ENCODE measurements around the gene STX18. TPM values are rescaled to one million over a fixed set of nuclear protein-coding genes. Genes with fewer than 3 reads are reported as not detected.
"Not testable (repeated sequence)": the region's sequence is repeated elsewhere in the genome, so short reads cannot be mapped to it uniquely, and the experiment has no call there.

The STX18 gene
- total RNA-seq, 1 experiment from 2014 or later, result 18.5 TPM

- CTCF ChIA-PET; H3K4me3 ChIP-seq (replicated peaks in 1 of 2; ENCODE audit: low read depth in 1 of 2, low read length in 2 of 2); POLR2A ChIA-PET: not testable (repeated sequence)
These were observed 8.3 kb upstream of the STX18 start for GRCh38 chr4:4550161-4550560.

GRCh38 chr4:4549534-4549933, 7.7 kb upstream of the STX18 start:
- Histone ChIP-seq H3K27ac (ENCODE audit: low read depth, low read length) (no peak overlapping the region), H3K9me3 (ENCODE audit: control insufficient read depth in 1 of 2, insufficient read depth in 1 of 2, low read depth in 1 of 2, low read length in 2 of 2) (no peaks in the 10 kb centered on the region), H3K4me2 (ENCODE audit: low read length) (0 out of 2 replicates have a peak overlapping the region, but pooled peaks have one; percentile 3), H2AFZ (ENCODE audit: low read depth, low read length, poor library complexity, severe bottlenecking) (no peak overlapping the region), H3K36me3 (ENCODE audit: control insufficient read depth in 1 of 2, insufficient read depth in 2 of 2, low read length in 2 of 2) (peaks cover 0 to 4% of the 10 kb centered on the region in 2 experiments; a peak in 1 of 4 replicates), H3K4me3 (replicated peaks in 1 of 2; ENCODE audit: low read depth in 1 of 2, low read length in 2 of 2) (no peak overlapping the region), H3K4me1 (ENCODE audit: control insufficient read depth in 1 of 2, insufficient read depth in 2 of 2, low read length in 2 of 2) (peaks cover 0 to 9% of the 10 kb centered on the region in 2 experiments; a peak in 1 of 4 replicates), H3K9ac (ENCODE audit: low read length) (no peak overlapping the region), H3K27me3 (ENCODE audit: insufficient read depth, low read length) (no peaks in the 10 kb centered on the region), H3K79me2 (ENCODE audit: insufficient read depth, low read length) (no peaks in the 10 kb centered on the region), H4K20me1 (ENCODE audit: insufficient read depth) (no peaks in the 10 kb centered on the region), H3K9me2 (ENCODE audit: insufficient read depth) (no peaks in the 10 kb centered on the region)
- peak; percentile 20; the same call in 1 of the 2 replicates for ATAC-seq
- intact Hi-C loops (cut with micrococcal nuclease), result no loop called here
- POLR2A ChIA-PET, result no interaction called here
- CTCF ChIA-PET, result no interaction called here
- DNase-seq (ENCODE audit: low read depth, low spot score), result no peak
- TF ChIP-seq TCF7L2 (IDR thresholded peaks at IDR 0.05; ENCODE audit: borderline replicate concordance, extremely low read depth, insufficient read depth, insufficient read length) (no peak), POLR2AphosphoS5 (IDR thresholded peaks at IDR 0.05; ENCODE audit: low read depth, low read length) (no peak), SP1 (IDR thresholded peaks at IDR 0.05; ENCODE audit: low read depth) (no peak), ZFX (IDR thresholded peaks at IDR 0.05) (no peak), POLR2A (IDR thresholded peaks at IDR 0.05; ENCODE audit: borderline replicate concordance, extremely low read depth, insufficient read depth, insufficient read length) (no peak), EZH2phosphoT487 (IDR thresholded peaks at IDR 0.05; ENCODE audit: borderline replicate concordance) (no peak), YY1 (IDR thresholded peaks at IDR 0.05; ENCODE audit: extremely low read depth, insufficient replicate concordance, low read depth, low read length) (no peak), CTCF (IDR thresholded peaks at IDR 0.05 in 2 of 3, conservative IDR thresholded peaks at IDR 0.05 in 1 of 3; ENCODE audit: borderline replicate concordance in 1 of 3, insufficient read depth in 1 of 3, low read depth in 2 of 3, low read length in 2 of 3) (no peak)
- TF ChIP-seq, protein P1, sequence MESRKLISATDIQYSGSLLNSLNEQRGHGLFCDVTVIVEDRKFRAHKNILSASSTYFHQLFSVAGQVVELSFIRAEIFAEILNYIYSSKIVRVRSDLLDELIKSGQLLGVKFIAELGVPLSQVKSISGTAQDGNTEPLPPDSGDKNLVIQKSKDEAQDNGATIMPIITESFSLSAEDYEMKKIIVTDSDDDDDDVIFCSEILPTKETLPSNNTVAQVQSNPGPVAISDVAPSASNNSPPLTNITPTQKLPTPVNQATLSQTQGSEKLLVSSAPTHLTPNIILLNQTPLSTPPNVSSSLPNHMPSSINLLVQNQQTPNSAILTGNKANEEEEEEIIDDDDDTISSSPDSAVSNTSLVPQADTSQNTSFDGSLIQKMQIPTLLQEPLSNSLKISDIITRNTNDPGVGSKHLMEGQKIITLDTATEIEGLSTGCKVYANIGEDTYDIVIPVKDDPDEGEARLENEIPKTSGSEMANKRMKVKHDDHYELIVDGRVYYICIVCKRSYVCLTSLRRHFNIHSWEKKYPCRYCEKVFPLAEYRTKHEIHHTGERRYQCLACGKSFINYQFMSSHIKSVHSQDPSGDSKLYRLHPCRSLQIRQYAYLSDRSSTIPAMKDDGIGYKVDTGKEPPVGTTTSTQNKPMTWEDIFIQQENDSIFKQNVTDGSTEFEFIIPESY (IDR thresholded peaks at IDR 0.05; ENCODE audit: extremely low read depth, insufficient replicate concordance, low read length), result no peak
- RAD21 ChIA-PET (ENCODE audit: low non-redundant PET in 1 of 2, low total read pairs in 2 of 2, uncharacterized antibody in 2 of 2, unreplicated experiment in 2 of 2), result no interaction called here
- no TSS peak for BruUV-seq (replicated peaks)

More at GRCh38 chr4:4550161-4550560, 8.3 kb upstream of the STX18 start:
- H4K20me1 ChIP-seq (ENCODE audit: insufficient read depth); H3K79me2 ChIP-seq (ENCODE audit: insufficient read depth, low read length); H3K9ac ChIP-seq (ENCODE audit: low read length); H3K27ac ChIP-seq (ENCODE audit: low read depth, low read length); H3K27me3 ChIP-seq (ENCODE audit: insufficient read depth, low read length); H3K36me3 ChIP-seq (ENCODE audit: control insufficient read depth in 1 of 2, insufficient read depth in 2 of 2, low read length in 2 of 2); H3K4me1 ChIP-seq (ENCODE audit: control insufficient read depth in 1 of 2, insufficient read depth in 2 of 2, low read length in 2 of 2); H3K9me3 ChIP-seq (ENCODE audit: control insufficient read depth in 1 of 2, insufficient read depth in 1 of 2, low read depth in 1 of 2, low read length in 2 of 2); H2AFZ ChIP-seq (ENCODE audit: low read depth, low read length, poor library complexity, severe bottlenecking); H3K9me2 ChIP-seq (ENCODE audit: insufficient read depth); DNase-seq (ENCODE audit: low read depth, low spot score); ATAC-seq; intact Hi-C loops (cut with micrococcal nuclease); H3K4me2 ChIP-seq (ENCODE audit: low read length); RAD21 ChIA-PET (ENCODE audit: low non-redundant PET in 1 of 2, low total read pairs in 2 of 2, uncharacterized antibody in 2 of 2, unreplicated experiment in 2 of 2); BruUV-seq (replicated peaks): not testable (repeated sequence)
